GM12801 (cell line): Measurements from ENCODE around the gene UNC5B.

Experiments used
- CTCF ChIP-seq: IDR thresholded peaks from one replicate; pipeline ENCODE4 v1.5.1; 2011; ENCODE audit warnings: control low read depth; ENCODE audit not compliant: insufficient read length; ENCODE audit errors: extremely low read depth

UNC5B gene

GRCh38 chr10:71351628-71352319 is 139.4 kb downstream of the UNC5B start:
- TF ChIP-seq CTCF: no peak
